ENCODE data around the gene NR2F1-AS1. TPM values are rescaled to one million over a fixed set of nuclear protein-coding genes. Genes with fewer than 3 reads are reported as not detected.

The NR2F1-AS1 gene
- total RNA-seq, 1 donor from 2014 or later: not detected

- TF ChIP-seq, protein P1, sequence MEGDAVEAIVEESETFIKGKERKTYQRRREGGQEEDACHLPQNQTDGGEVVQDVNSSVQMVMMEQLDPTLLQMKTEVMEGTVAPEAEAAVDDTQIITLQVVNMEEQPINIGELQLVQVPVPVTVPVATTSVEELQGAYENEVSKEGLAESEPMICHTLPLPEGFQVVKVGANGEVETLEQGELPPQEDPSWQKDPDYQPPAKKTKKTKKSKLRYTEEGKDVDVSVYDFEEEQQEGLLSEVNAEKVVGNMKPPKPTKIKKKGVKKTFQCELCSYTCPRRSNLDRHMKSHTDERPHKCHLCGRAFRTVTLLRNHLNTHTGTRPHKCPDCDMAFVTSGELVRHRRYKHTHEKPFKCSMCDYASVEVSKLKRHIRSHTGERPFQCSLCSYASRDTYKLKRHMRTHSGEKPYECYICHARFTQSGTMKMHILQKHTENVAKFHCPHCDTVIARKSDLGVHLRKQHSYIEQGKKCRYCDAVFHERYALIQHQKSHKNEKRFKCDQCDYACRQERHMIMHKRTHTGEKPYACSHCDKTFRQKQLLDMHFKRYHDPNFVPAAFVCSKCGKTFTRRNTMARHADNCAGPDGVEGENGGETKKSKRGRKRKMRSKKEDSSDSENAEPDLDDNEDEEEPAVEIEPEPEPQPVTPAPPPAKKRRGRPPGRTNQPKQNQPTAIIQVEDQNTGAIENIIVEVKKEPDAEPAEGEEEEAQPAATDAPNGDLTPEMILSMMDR (IDR thresholded peaks at IDR 0.05): no peak
- CTCF ChIA-PET: no interaction called here
- DNase-seq (no peak), ATAC-seq (ENCODE audit: low read depth) (no peak)
- Mint-ChIP-seq H3K36me3 (ENCODE audit: low read depth) (peaks cover 3% of the 10 kb centered on the region), H3K4me1 (peaks cover 16% of the 10 kb centered on the region), H3K27me3 (peaks cover 70% of the 10 kb centered on the region), H3K4me3 (no peak overlapping the region), H3K9me3 (no peaks in the 10 kb centered on the region), H3K27ac (no peak overlapping the region)
- intact Hi-C loops (cut with micrococcal nuclease): loop anchor here (10.0 kb wide), 1 partner anchor 1266 kb away; no protein-coding TSS in a partner anchor
- POLR2A ChIA-PET: no interaction called here
Measured at GRCh38 chr5:93589152-93589828, 8.3 kb upstream of the NR2F1-AS1 start.

GRCh38 chr5:93588352-93589151, 7.5 kb upstream of the NR2F1-AS1 start:
- CTCF ChIA-PET: no interaction called here
- Mint-ChIP-seq H3K4me3 (no peak overlapping the region), H3K27ac (no peak overlapping the region)

DNA sequence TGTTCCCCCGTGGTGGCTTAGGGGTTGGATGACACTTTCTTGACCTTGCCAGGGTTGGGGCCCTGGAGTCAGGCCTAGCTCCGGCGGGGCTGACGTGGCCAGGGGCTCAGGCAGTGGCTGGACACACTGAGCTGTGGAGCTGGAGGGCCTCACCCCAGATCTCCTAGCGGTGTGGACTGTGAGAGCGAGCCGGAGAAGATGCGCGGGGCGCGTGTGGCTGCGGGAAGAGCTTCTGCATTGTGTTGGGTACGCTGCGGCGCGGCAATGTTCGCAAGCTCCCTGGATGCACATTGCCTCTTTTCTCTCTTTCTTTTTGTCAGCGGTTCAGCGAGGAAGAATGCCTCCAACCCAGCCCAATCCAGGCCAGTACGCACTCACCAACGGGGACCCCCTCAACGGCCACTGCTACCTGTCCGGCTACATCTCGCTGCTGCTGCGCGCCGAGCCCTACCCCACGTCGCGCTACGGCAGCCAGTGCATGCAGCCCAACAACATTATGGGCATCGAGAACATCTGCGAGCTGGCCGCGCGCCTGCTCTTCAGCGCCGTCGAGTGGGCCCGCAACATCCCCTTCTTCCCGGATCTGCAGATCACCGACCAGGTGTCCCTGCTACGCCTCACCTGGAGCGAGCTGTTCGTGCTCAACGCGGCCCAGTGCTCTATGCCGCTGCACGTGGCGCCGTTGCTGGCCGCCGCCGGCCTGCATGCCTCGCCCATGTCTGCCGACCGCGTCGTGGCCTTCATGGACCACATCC, 6.8 kb upstream of the NR2F1-AS1 start:
- POLR2A ChIA-PET: interaction anchor here (0.6 kb wide), 1 partner anchor 19 kb away, joined by 3 read pairs; no protein-coding TSS in a partner anchor
- Mint-ChIP-seq H3K27ac (peak overlapping the region; percentile 37), H3K36me3 (ENCODE audit: low read depth) (peaks cover 3% of the 10 kb centered on the region), H3K9me3 (no peaks in the 10 kb centered on the region), H3K27me3 (peaks cover 58% of the 10 kb centered on the region), H3K4me3 (peak overlapping the region; percentile 9), H3K4me1 (peaks cover 16% of the 10 kb centered on the region)
- intact Hi-C loops (cut with micrococcal nuclease): loop anchor here (1.0 to 10.0 kb wide), 2 partner anchors 20 to 1267 kb away; no protein-coding TSS in a partner anchor
- TF ChIP-seq, protein P1 (IDR thresholded peaks at IDR 0.05): no peak
- ATAC-seq (ENCODE audit: low read depth) (no peak), DNase-seq (no peak)
- CTCF ChIA-PET: interaction anchor here (0.6 kb wide), 1 partner anchor 120 kb away, joined by 5 read pairs; no protein-coding TSS in a partner anchor

More at GRCh38 chr5:93588352-93589151, 7.5 kb upstream of the NR2F1-AS1 start:
- TF ChIP-seq, protein P1 (IDR thresholded peaks at IDR 0.05): no peak
- peaks cover 3% of the 10 kb centered on the region for H3K36me3 Mint-ChIP-seq (ENCODE audit: low read depth)
- POLR2A ChIA-PET: no interaction called here
- no peaks in the 10 kb centered on the region for H3K9me3 Mint-ChIP-seq
- no peak for ATAC-seq (ENCODE audit: low read depth)
- DNase-seq: no peak
- intact Hi-C loops (cut with micrococcal nuclease): loop anchor here (10.0 kb wide), 1 partner anchor 1266 kb away; no protein-coding TSS in a partner anchor
- H3K27me3 Mint-ChIP-seq: peaks cover 64% of the 10 kb centered on the region
- H3K4me1 Mint-ChIP-seq: peaks cover 16% of the 10 kb centered on the region

GRCh38 chr5:93586736-93587596, 5.9 kb upstream of the NR2F1-AS1 start:
- intact Hi-C loops (cut with micrococcal nuclease): loop anchor here (1.0 to 10.0 kb wide), 2 partner anchors 20 to 1268 kb away; no protein-coding TSS in a partner anchor
- CTCF ChIA-PET: interaction anchor here (0.6 to 1.1 kb wide), 2 partner anchors 121 to 214 kb away, joined by 3 to 5 read pairs; no protein-coding TSS in a partner anchor
- Mint-ChIP-seq H3K9me3 (no peaks in the 10 kb centered on the region), H3K4me3 (no peak overlapping the region), H3K27me3 (peaks cover 52% of the 10 kb centered on the region), H3K36me3 (ENCODE audit: low read depth) (peaks cover 3% of the 10 kb centered on the region), H3K27ac (no peak overlapping the region), H3K4me1 (peaks cover 16% of the 10 kb centered on the region)
- DNase-seq (no peak), ATAC-seq (ENCODE audit: low read depth) (no peak)
- TF ChIP-seq, protein P1 (IDR thresholded peaks at IDR 0.05): no peak
- POLR2A ChIA-PET: interaction anchor here (0.6 kb wide), 1 partner anchor 33 kb away, joined by 6 read pairs; no protein-coding TSS in a partner anchor

All from activated B cell treated with CpG ODN at 0.5 μM for 24 hours (primary cell).